ENCODE results near the gene ACSS3.

GRCh38 chr12:81212996-81213696 is 135.3 kb downstream of the ACSS3 start:
- TF ChIP-seq ELF1 (IDR thresholded peaks at IDR 0.05) (no peak), SIN3A (IDR thresholded peaks at IDR 0.05; ENCODE audit: borderline replicate concordance, low read depth, low read length) (no peak)
- TF ChIP-seq, protein P1, sequence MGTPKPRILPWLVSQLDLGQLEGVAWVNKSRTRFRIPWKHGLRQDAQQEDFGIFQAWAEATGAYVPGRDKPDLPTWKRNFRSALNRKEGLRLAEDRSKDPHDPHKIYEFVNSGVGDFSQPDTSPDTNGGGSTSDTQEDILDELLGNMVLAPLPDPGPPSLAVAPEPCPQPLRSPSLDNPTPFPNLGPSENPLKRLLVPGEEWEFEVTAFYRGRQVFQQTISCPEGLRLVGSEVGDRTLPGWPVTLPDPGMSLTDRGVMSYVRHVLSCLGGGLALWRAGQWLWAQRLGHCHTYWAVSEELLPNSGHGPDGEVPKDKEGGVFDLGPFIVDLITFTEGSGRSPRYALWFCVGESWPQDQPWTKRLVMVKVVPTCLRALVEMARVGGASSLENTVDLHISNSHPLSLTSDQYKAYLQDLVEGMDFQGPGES (IDR thresholded peaks at IDR 0.05; ENCODE audit: low read depth, low read length): no peak
- TF ChIP-seq, protein P2, sequence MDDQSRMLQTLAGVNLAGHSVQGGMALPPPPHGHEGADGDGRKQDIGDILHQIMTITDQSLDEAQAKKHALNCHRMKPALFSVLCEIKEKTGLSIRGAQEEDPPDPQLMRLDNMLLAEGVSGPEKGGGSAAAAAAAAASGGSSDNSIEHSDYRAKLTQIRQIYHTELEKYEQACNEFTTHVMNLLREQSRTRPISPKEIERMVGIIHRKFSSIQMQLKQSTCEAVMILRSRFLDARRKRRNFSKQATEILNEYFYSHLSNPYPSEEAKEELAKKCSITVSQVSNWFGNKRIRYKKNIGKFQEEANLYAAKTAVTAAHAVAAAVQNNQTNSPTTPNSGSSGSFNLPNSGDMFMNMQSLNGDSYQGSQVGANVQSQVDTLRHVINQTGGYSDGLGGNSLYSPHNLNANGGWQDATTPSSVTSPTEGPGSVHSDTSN (IDR thresholded peaks at IDR 0.05): no peak
